ENCODE data around the gene FOXA2.
"Not testable (repeated sequence)": the region's sequence is repeated elsewhere in the genome, so short reads cannot be mapped to it uniquely, and the experiment has no call there.

Gene FOXA2

DNA sequence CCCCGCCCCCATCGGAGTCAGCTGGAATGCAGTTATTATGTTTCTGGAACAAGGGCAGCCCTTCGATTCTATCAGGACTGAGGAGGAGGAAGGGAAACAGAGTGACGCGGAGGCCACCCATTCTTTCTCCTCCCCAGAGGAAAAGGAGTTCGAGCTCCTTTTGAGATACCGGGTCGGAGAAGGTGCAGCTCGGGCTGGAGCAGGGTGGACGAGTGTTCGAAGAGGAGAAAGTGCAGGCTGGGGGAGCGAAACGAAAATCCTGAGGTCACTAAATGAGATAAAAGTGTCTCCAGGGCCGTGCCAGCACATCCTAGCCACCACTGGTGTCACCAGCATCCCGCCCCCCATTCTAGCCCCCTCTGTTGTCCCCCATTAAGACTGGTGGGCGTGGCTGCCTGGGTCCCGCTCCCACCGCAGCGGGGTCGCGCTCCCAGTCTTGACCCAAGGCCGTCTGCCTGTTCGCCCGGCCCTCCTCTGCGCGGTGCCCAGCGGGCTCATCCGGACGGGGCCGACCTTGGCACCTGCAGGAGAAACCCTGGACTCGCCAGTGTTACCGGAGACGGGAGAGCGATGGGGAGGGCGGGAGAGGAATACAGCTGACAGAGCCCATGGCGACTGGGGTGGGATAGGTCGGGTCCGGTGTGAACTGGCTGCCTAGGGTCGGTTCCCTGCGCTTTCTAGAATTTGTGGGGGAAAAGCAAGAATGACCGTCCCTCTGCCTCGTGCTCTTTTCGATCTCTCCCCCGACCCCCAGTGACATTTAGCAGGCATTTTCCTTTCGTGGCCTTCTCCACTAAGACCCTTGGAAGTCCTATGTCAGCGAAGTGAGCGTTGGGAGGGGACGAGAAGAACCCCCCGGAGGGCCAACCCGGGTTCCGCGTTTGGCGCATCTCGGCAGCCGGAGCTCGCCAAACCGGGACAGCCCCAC is 16.2 kb downstream of the FOXA2 start:
- DNase-seq (ENCODE audit: low read depth), result no peak

DNA sequence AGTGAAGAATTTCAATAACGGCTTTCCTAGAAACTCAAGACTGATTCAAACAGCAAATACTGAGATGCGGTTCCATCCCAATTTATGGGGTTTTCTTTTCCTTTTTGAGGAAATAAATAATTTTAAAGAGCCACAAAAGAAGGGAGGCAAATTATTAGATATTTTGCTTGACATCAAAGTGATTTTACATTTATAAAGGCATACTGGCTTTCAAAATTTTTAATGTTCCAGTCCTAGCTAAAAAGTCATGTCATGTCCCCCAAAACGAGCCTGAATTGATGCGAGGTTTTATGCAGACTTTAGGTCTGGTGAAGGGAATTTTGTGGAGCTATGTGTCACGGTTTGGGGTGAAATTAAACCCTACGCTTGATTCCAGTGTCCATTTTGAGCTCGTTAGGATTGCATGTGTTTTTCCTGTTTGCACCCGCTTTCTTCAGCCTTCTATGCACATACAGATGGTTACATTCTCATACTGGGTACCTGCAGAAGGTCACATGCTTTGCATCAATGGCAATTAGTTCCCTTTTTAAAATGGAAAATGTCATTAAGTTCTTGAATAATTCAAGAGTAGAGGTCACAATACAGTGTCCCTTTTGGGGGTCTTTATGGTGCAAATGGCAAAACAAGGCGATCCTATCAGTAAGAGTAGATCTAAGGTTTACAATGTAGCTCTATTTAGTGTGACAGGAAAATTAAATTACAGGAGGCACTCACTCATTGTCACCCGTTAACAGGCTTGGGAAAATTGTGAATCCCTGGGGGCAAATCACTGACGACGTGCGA is 17.3 kb downstream of the FOXA2 start:
- DNase-seq (ENCODE audit: low read depth), result no peak

DNA sequence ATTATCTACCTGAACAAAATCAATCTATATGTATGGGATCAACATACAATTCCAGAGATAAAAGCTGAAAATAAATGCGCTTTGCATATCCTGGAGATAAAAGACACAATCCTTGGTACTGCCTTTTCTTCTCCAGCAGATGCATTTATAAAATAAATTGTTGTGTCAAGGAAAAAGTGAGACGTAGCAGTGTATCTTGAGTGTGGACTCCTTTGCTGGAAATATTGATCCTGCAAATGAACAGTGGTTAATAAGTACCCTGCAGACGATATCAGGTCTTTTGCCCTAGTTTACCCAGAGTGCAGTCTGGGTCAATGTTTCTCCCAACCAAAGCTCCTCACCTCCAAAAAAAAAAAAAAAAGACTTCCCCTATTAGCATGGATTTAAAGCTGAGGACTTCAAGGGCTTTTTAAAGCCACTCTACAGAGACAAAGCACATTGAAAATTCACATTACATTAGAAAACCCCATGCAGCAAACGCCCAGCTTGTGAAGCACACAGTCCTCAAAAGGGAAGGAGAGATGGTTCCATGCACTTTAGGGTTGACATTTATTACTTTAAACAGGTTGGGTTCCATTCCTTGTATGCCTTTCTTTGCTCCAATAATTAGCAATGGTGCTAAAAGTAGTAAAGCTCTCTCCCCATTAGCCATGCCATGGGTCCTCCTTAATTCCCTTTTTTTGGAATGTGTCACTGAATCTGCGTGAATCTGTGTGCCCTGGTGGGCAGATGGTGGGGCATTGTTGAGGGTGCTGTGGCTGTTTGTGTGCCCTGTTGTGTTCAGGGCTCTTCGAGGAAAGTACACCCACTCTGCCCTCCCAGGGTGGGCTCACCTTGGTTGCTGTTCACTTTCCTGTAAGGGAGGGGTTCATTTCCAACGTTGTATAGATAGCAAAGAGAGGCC is 21.1 kb downstream of the FOXA2 start:
- no peak for DNase-seq (ENCODE audit: low read depth)

DNA sequence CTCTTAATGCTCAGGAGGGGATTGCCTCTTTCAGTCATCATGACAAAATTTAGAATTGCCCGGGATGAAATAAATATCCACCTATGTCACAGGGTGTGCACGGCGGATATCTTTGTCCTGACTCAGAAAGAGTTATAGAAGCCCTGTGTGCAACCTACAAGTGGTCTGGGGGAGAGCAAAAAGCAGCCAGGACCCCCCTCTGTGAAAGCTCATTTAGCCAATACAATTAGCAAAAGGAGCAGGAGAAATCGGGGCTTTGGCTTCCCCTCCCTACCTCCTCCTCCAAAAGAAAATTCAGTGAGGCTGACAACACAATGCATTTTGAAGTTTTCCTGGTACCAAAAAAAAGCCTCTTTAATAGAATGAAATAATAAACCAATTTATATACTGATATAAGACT is 21.8 kb downstream of the FOXA2 start:
- no peak for DNase-seq (ENCODE audit: low read depth)

DNA sequence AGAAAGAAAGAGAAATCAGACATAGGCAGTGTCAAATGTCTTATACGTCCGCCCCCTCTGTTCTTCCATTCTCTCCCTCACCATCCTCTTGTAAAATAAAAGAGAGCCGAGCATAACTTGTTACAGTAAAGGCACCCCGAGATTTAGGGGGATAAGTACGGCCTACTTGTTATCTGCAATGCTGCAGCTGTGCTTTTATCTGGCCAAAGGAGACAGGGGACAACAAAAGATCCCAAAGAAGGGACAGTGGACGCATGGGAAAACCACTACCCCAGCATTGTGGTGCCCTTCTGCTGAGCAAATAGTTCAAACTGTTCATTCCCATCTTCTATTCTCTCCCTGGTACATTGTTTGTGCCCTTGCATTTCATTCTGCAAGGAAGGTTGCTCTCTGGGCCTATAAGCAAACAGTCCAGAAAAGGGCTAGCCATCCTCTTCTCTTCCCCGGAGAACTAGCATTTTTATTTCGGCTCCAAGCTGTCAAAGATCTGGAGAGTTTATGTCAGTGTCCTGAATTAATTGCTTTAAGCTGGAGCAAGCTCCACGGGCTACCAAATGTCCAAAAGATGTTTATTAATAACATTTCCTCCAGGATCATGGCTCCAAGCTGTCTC is 22.3 kb downstream of the FOXA2 start:
- no peak for DNase-seq (ENCODE audit: low read depth)

DNA sequence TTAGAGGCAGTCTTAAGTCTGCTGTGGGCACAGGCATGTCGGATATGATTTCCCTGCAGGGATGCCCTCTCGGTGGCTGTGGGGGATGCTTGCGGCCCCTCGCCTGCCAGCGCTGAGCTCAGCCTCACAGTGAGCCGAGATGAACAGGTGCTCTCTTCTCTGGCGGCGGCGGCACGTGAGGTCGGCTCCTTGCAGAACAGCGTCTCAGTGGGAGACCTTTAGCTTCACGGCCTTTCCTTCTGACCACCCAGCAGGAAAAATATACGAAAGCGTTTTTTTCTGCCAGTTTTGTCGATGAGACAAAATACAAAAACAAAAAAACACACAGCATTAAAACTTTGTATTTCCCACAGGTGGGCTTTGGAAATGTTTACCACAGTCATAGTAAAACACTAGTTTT is 23.6 kb downstream of the FOXA2 start:
- DNase-seq (ENCODE audit: low read depth), result no peak

DNA sequence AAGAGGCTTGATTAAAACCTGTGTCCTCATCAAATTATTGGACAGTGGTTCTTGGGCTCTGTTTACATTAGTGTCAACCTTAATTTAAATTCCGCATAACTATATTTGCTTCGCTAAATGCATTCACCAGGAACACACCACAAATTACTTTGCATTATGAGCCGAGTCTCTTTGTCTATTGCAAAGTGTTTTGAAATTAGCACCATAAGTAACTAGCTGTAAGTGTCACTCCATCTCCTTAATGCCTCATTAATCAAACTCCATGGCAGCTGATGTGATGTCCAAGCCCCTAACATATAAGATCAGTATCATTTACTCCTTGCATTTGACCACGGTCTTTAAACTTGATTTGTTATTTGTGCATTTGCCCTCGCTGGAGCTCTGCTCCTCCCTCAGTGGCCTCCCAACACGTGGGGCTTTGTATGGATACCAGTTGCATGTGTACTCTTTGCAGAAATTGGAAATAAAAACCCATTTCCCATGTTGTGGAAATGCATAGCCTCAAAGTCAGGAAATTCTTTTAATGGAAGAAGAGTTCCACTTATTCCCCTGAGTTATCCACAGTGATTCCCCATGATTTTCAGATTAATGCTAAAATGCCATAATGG is 24.6 kb downstream of the FOXA2 start:
- DNase-seq (ENCODE audit: low read depth), result no peak

DNA sequence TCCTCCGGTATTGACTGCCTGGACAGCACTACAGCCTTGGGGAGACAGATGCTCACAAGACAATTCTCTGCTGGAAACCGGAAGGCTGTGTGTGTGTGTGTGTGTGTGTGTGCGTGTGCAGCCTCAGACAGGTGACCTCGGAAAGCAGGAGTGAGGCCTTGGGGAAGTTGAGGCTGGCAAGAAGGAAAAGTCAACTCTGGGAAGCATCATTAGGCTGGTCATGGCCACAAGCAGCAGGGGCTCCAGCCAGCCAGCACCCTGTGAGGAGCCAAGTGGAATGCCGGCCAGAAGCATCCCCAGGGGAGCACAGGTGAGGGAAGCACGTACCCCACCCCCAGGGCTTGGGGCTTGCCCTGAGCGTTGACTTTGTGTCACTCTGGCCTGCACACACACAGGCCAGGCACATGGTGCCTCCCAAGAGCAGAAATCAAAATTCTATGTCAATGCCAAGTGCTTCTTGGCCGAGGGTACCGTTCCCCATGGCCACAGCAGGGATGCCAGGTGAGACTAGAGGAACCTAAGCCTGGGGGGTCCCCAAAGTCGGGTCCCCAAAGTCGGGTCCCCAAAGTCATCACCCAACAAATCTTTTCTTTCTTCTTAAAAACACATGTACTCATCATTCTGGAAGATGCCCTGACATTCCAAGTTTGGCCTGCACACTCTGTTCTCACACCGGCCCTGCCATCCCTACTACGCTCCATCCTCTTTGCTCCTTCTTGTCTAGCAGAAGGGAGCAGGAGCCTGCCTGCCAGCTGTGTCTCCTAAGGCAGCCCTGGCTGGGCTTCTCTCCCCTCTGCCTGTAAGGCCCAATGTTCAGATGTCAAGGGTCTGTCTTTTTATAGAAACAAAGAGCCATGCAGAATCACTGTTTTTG is 26.7 kb downstream of the FOXA2 start:
- no peak for DNase-seq (ENCODE audit: low read depth)

DNA sequence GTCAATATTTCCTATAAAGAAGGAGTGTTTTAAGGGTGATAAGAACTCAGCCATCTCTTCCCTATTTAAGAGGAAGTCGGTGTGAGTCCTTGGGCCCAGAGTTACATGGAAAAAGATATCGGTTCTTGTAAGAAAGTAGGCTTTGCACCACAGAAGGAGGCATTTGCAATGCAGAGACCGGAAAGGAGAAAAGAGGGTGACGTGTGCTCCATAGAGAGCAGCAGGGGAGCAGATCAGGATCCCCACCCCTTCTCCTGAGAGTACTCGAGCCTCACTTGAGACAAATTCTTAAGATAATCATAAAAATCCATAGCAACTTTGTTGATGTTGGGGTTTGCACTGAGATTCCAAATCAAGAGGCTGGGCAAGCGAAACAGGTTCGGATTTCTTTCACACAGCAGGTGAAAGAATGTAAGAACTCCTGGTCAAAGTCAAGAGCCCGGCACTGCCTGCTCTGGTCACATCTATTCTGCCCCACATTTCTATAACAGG is 27.8 kb downstream of the FOXA2 start:
- no peak for DNase-seq (ENCODE audit: low read depth)

DNA sequence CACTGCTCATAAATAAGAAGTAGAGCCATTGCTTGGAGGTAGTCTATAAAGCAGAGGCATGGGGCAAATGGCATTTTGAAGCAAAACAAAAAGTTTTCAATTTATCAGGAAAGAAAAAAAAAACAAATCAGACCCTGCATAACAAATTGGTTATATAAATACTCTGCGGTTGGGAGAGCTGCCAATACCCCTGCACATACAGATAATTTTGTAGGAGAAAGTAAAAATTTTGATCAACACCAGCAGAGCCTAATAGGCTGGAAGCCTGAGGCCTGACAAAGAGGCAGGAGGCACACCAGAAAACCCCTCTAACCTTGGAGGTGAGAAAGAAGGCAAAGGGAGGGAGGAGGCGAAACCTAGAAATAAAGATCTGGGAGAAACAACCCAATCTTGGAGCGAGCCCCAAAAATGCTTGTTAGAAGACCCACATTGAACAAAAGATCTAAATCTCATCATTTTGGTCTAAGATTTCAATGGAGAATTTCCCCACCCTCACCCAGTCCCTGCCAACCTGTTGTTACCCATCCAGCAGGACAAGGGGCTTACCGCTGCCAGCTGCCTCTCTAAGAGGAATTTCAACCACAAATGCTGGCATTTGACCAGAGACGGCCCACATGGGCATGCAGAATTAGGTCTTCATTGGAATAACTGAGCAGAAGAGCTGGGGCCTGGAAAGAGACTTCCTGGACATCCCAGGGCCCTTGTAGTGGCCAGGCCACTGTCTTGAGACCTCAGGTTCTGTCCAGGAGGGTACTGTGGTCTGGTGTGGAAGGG is 28.4 kb downstream of the FOXA2 start:
- no peak for DNase-seq (ENCODE audit: low read depth)

DNA sequence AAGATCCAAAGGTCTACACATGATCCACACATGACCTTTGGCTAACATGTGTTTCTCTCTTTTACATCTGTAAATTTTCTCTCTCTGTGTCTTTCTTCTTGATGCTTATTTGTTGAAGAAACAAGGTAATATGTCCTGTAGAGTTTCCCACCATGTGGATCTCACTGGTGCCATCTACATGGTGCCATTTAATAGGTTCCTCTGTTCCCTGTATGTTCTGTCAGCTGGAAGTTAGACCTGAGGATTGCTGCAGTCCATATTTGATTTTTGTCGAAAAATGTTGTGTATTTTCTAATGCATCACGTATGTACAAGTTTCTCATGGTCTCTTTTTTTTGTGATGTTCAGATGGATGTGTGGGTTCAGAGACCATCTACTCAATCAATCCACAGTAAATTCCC is 30.0 kb downstream of the FOXA2 start:
- DNase-seq (ENCODE audit: low read depth), result no peak

DNA sequence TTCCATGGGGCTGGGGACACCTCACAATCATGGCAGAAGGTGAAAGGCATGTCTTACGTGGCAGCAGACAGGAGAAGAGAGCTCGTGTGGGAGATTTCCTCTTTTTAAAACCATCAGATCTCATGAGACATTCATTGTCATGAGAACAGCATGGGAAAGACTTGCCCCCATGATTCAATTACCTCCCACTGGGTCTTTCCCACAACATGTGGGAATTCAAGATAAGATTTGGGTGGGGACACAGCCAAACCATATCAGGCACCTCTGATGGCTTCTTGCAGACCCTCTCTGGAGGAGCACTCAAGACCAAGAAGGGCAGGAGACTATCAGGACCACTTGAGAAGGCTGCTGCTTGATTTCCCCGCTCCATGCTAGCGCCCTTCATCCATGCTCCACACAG is 33.9 kb downstream of the FOXA2 start:
- not testable (repeated sequence) for DNase-seq (ENCODE audit: low read depth)

DNA sequence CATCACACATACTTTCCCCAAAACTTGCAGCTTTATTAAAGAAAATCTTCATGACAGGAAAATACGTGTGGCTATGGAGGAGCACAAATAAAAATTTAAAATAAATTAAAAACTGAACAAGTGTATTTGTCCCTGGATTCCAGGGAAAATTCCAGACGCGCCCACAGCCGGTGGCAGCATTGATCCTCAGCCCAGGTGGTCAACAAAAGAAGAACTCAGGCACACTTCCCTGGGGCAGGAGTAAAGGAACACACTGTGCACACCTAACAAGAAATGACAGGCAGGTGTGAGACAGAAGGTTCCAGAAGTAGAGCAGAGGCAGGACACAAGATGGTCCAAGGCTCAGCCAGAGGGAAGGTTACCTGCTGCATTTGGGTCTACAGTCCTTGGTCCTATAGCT is 36.3 kb downstream of the FOXA2 start:
- no peak for DNase-seq (ENCODE audit: low read depth)

DNA sequence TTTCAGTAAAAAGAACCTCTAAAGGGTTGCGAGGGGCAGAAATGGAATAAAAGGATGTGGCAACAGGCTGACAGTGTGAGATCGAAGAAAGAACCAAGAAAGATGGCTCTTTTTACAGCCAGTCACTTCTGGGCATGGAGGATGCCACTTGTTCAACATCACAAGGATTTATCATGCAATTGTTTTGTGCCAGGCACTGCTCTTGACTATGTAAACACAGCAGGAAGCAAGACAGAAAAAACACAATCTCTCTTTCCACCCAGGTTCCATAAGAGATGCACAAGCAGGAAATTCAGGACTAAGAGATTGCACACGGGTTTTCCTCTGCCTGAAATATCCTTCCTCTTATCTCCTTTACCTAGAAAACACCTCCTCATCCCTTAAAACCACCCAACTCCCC is 38.0 kb downstream of the FOXA2 start:
- no peak for DNase-seq (ENCODE audit: low read depth)

DNA sequence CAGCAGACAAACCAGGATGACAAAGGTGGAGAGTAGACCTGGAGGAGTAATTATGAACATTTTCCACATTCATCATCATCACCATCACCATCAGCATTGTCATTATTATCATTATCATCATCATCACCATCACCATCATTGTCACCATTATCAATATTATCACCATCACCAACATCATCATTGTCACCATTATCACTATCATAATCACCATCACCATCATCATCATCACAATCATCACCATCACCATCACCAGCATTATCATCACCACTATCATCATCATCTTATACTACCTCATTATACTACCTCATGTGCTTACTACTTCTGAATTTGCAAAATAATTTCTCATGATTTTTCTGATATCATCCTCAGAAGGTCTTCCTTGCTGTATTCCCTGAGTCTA is 39.3 kb downstream of the FOXA2 start:
- no peak for DNase-seq (ENCODE audit: low read depth)

DNA sequence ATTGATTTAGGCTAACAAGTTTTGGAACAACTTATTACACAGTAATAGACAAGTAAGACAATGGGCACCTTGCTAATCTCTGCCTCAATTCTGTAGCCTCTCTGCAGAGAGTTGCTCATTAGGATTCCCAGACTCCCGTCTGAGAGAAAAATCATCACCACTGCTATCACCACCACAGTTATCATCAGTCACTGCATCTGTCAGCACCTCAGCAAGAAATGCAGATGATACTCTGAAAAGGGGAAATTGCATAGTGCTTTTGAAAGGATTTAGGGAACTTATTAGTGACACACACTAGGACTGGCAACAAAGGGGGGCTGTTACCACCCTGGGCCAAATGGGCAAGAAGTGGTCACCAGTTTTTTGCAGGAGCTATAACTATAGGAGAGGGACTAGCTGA is 39.9 kb downstream of the FOXA2 start:
- no peak for DNase-seq (ENCODE audit: low read depth)

DNA sequence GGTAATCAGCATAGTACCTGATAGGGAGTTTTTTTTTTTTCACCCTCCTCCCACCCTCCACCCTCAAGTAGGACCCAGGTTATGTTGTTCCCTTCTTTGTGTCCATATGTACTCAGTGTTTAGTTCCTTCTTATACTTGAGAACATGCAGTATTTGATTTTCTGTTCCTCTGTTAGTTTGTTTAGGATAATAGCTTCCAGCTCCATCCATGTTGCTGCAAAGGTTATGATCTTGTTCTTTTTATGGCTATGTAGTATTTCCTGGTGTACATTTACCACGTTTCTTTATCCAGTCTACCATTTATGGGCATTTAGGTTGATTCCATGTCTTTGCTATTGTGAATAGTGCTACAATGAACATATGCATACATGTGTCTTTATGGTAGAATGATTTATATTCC is 41.9 kb downstream of the FOXA2 start:
- DNase-seq (ENCODE audit: low read depth), result no peak

DNA sequence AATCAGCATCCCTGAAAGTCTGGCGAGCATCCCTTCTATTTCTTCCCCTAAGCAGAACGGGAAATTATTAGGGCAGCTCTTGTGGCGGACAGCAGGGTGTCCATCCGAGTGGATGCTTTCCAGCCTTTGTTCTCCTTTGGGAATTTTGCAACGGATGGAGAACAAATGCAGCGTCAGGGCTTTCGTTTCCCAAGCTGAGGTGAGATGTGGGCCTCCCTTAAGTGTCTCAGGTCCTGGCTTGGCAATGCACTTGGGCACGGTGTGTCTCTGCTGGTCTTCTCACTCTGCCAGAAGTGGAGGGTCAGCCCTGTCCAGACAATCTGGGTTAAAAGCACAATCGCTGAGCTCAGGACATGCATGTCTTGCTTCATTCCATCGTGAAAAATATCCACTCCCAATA is 43.5 kb downstream of the FOXA2 start:
- no peak for DNase-seq (ENCODE audit: low read depth)

DNA sequence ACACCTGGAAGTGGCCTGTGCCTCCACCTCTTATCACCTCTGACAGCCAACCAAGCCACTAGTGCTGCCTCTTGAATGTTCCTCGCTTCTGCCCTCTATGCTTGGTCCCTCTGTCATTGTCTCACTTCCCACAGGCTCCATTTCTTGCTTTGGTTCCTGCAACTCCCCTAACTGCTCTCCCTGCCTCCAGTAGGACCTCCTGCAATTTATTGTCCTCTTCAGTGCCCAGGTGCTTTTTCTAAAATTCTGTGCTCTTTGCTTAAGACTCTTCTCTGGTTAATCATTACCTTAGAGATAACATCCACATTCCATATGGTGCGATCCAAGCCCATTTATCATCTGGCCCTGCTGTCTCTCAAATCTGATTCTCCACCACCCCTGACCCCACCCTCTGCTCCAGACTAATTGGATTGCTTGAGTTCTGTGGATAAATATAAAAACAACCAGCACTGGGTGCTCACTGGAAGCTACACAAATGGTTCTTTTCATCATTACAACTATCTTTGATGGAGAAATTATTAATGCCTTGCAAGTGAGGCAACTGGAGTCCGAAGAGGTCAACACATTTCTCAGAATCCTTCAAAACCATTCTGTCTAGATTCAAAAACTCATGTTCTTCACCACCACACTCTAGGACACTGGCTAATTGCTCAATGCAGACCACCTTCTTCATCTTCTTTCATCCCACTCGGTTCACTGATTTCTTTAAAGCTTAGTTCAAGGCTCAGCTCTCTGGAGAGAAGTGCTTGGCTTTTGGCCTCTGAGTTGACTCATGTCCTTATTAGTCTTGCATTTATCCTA is 47.2 kb downstream of the FOXA2 start:
- no peak for DNase-seq (ENCODE audit: low read depth)

Measured in stimulated activated CD8-positive, alpha-beta memory T cell treated with anti-CD3 and anti-CD28 coated beads, Interleukin-12 subunit alpha, Interleukin-12 subunit beta, amount 100 ng/mL, for 4 hours (primary cell).